Coronary artery (tissue), 2 donors: ENCODE results near the gene ZFHX3.

Source experiments
- DNase-seq: peaks from one replicate; pipeline ENCODE4 v3.0.0-alpha.2; 2017; ENCODE audit warnings: low spot score
- H3K27ac ChIP-seq, 2 donors: fragments of 200-600 bp; sonication (generic); one replicate each; pipeline ENCODE4 v1.5.1; 2016 to 2019
- H3K4me3 ChIP-seq: fragments of 200-600 bp; sonication (generic); 2 replicates; pipeline ENCODE4 v1.5.1; 2016; ENCODE audit warnings: mild to moderate bottlenecking, moderate library complexity
- CTCF ChIP-seq: fragments of 200-600 bp; sonication (generic); IDR thresholded peaks from one replicate; pipeline ENCODE4 v1.5.1; 2019; ENCODE audit warnings: antibody characterized with exemption

Gene ZFHX3

GRCh38 chr16:72873853-72874252, 174.1 kb downstream of the ZFHX3 start:
- TF ChIP-seq CTCF = no peak
- H3K27ac ChIP-seq = no peak overlapping the region
- H3K4me3 ChIP-seq = no peak overlapping the region
- no peak for DNase-seq

- Histone ChIP-seq H3K4me3 (no peak overlapping the region), H3K27ac (no peak overlapping the region)
- TF ChIP-seq CTCF = no peak
- DNase-seq = no peak
Measured at GRCh38 chr16:72873044-72873443, 174.9 kb downstream of the ZFHX3 start.

GRCh38 chr16:72865835-72866234, 182.1 kb downstream of the ZFHX3 start:
- no peak for DNase-seq

GRCh38 chr16:72865258-72865657, 182.7 kb downstream of the ZFHX3 start:
- DNase-seq = no peak
- no peak for TF ChIP-seq CTCF
- Histone ChIP-seq H3K27ac (no peak overlapping the region), H3K4me3 (no peak overlapping the region)

More at GRCh38 chr16:72865835-72866234, 182.1 kb downstream of the ZFHX3 start:
- TF ChIP-seq CTCF = no peak
- no peak overlapping the region for H3K4me3 ChIP-seq
- H3K27ac ChIP-seq = no peak overlapping the region

GRCh38 chr16:72864130-72864833, 183.6 kb downstream of the ZFHX3 start:
- no peak overlapping the region for H3K4me3 ChIP-seq
- no peak overlapping the region for H3K27ac ChIP-seq
- TF ChIP-seq CTCF = no peak
- no peak for DNase-seq

GRCh38 chr16:72862090-72862489, 185.8 kb downstream of the ZFHX3 start:
- no peak for DNase-seq
- Histone ChIP-seq H3K27ac (no peak overlapping the region), H3K4me3 (no peak overlapping the region)
- no peak for TF ChIP-seq CTCF
